Measurements from ENCODE around the gene SCG3.

- TF ChIP-seq POLR2AphosphoS5 (IDR thresholded peaks at IDR 0.05; ENCODE audit: low read depth, low read length) (no peak), REST (IDR thresholded peaks at IDR 0.05; ENCODE audit: insufficient read depth in 1 of 2, low read depth in 2 of 2, low read length in 2 of 2) (no peak), SIN3A (IDR thresholded peaks at IDR 0.05; ENCODE audit: borderline replicate concordance, insufficient read depth, low read length) (no peak), FOXP2 (optimal IDR thresholded peaks at IDR 0.05; ENCODE audit: borderline replicate concordance, extremely low read depth, extremely low read length, insufficient read depth) (no peak)
Measured at GRCh38 chr15:51680321-51680720, 982 bp upstream of the SCG3 start.
